Measurements from ENCODE around the gene MMP27.
A peak's percentile ranks its signal among the peaks of the same experiment; 100 is the strongest.

MMP27 gene

DNA sequence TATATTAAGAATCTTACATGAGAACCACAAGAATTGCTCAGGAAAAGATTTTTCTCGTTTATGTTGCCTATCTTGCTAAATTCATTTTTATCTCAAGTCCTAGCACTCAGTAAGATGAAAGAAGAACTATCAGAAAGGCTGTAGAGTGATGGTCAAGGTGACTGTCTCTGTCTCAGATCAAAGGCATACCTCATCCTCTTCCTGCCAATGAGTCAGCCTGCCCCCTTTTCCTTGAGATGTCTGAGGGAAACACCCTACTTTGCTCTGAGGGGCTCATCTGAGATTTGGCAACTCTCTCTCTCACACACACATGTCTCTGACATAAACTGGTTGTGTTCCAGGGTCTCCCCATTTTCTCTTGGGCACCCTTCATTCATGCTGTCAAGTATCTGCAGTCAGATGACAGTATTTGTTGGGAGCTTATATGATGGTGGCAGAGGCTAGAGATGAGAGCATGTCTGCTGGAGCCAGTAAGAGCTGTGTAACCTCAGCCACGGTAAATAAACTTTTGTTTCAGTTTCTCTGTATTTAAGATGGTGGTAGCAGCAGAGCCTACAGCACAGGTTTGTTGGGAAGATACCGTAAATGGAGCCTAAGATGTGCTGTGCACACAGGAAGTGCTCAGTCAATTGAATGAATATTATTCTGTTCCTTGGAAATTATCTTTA is 1.6 kb downstream of the MMP27 start:
- DNase-seq (ENCODE audit: low spot score): no peak

DNA sequence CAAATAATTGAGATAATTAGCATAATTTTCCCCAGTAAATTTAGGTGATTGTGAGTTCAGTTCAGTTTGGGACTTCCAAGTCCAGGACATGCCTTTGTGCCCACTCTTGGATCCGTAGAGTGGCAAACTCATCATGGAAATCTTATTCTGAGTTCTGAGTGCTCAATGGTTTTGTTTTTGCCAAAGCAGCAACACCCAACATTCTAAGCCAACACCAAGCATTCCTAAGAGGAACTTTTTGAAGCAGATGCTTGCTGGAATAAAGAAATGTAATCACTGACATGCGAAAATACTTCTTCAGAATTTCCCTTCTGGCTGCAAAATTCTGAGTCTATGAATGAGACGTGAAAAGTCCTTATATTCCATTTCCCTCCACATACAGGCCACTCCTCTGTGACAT is 10.4 kb downstream of the MMP27 start:
- no peak for DNase-seq (ENCODE audit: low spot score)

DNA sequence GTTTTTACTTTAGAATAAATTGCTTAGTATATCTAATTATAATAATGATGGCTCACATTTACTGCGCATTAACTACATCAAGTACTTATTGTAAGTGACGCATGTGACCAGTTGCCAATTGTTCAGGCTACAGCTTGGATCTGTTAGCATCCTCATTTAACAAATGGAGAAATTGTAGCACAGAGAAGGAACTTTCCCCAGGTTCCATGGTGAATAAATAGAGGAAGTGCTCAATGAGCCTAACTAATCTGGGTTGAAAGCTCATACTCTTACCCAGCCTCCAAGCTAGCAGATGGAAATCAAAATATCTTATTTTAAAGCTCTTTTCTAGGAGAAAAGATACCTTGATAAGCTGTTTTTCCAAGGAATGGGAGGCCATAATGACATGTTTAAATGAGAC is 19.8 kb downstream of the MMP27 start:
- DNase-seq (ENCODE audit: low spot score): no peak

DNA sequence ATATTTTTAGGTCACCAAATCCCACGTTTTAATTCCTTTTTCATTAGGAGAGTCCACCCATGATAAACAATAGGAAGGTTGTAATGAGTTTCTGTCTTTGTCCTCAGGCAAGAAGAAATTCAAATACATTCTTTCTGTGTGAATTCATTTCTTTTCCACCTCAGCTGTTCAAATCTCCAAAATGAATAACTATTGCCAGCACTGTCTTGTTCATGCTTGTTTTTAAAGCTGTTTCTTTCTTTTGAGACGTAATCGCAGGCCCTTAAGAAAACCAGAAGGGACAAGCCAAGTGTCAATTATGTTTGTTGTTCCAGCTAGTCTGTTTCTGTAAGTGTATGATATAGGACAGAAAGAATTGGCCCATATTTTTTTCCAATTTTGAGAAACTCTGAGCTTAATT is 20.2 kb downstream of the MMP27 start:
- no peak for DNase-seq (ENCODE audit: low spot score)

DNA sequence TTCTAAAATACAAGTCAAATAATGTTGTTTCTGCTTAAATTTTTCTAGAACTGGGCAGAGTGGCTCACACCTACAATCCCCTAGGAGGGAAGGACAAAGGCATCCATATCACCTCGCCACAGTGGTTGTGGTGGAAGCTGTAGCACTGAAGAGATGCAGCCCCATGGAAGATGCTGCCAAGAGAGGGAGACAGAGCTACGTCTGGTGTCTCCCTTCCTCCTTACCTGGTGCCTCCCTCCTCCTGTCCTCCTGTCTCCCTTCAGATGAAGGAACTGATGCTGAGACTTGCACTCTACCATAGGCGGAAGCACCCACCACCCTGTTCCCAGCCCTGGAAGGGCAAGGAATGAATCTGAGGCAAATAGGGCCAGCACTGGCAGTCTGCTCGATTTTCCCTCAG is 22.3 kb downstream of the MMP27 start:
- no peak for DNase-seq (ENCODE audit: low spot score)

DNA sequence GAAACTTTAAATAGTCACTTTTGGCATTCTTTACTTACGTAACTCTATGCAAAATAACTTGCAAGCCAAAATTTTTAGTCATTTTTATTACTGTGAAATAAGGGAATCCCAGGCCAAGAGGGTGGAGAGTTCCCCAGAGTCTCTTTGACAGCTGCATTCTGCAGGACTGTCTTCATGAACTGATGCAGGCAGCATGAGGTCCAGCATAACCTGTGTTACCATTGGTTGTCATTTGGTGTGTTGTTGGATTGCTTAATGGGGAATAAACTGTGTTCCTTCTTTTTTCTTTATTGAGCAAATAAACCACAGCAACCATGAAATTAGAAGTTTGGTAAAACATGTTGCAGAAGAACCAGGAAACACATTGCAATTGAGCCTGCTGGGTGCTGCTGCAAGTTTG is 24.6 kb downstream of the MMP27 start:
- DNase-seq (ENCODE audit: low spot score): no peak

DNA sequence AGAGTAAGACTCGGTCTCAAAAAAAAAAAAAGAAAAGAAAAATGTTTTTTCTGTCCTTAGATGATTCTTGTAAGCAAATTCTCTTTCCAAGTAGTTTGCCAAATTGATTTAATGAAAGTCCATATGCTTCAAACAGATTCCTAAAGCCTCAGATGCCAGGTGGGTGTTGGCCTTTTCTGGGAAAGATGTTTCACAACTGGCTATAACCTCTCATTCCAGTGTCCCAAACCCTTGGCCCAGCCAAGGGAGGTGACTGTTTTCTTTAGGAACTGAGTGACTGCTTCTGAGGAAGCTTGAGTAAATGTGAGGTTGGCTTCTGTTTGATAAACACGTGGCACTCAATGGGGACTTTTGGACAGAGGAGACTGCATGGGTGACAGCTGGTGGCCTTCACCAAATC is 27.5 kb downstream of the MMP27 start:
- DNase-seq (ENCODE audit: low spot score): no peak

DNA sequence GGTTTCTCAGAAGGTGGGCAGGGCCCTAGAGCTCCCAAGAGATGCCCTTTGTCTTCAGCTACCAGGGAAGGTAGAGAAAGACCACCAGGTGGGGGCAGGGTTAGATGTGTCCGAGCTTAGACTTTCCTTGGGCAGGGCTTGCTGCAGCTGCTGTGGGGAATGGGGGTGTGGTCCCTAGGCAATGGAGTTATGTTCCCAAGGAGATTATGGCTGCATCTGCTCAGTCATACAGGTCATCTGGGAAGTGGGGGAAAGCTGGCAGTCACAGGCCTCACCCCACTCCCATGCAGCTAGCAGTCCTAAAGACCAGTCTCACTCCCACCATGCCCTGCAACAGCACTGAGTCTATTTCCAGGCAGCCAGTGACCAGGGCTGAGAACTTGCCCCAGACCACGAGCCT is 29.5 kb downstream of the MMP27 start:
- no peak for DNase-seq (ENCODE audit: low spot score)

DNA sequence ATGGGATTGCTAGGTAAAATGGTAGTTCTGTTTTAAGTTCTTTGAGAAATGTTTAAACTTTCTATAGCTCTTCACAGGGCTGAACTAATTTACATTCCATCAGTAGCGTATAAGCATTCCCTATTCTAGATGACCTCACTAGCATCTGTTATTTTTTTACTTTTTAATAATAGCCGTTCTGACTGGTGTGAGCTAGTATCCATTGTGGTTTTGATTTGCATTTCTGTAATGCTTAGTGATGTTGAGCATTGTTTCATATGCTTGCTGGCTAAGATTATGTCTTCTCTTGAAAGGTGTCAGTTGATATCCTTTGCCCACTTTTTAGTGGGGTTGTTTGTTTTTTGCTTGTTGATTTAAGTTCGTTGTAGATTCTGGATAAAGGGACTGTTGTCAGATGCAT is 35.9 kb downstream of the MMP27 start:
- DNase-seq (ENCODE audit: low spot score): no peak

DNA sequence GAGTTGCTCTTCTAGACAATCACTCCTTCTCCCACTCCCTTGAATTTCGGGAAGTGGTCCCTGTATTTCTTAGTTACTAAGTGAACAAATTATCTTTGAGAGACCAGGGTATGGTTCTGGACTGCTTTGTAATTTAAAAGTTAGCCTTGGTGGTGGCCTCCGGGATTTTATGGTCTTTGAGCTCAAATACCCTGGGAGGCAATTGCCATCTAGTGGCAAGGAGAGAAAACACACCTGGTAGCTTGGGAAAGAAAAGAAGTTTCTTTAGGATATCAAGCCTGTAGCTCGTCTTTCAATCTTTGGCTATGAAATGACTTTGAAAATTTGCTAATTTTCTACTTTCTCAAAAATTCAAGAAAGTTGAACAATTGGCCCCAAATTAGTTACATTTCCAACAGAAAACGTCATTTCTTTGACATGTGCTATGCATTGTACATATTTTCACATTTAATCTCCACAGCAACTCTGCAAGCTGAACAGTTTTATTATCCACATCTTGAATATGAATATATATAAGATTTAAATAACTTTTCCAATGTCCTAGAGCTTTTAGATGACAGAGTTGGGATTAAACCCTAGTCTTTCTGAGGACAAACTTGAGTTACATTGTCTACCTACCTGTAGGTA is 39.1 kb downstream of the MMP27 start:
- DNase-seq (ENCODE audit: low spot score): peak; percentile 44

DNA sequence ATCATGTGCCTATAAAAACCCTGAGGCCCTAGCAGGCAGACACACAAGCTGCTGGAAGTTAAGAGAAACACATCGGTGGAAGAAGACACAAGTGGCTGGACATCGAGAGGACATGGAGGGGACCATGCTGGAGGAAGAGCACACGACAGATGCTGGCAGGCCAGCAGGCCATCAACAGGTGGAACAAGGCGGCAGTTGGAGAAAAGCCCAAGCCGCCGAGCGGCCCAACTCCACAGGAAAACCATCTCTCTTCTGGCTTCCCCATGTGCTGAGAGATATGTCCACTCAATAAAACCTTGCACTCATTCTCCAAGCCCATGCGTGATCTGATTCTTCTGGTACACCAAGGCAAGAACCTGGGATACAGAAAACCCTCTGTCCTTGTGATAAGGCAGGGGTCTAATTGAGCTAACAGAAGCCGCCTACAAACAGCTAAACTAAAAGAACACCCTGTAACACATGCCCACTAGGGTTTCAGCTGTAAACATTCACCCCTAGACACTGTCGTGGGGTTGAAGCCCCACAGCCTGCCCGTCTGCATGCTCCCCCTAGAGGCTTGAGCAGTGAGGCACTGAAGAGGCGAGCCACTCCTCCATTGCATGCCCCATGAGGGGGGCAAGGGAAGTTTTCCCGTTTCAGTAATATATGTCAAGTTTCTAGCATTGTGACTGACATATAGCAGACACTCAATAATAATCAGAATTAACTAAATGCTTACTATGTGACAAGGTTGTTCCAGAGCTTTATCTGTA is 41.4 kb downstream of the MMP27 start:
- no peak for DNase-seq (ENCODE audit: low spot score)

DNA sequence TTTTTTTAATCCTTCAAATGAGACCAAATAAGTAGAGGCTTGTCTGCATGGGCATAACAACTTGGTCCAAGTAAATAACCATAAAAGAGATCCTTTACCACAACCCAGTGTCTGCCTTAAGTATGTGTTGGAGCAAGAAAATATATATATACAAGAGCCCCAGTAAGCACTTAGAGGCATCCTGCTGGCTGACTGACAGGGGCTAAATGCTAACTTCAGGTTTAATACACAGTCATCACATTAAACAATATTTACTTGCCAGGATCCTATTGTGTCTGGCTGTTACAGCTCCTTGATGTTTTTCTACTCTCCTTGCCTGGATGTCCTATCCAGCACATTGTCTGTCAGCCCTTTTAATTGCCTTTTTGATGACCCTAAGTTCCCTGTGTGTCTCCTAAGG is 43.0 kb downstream of the MMP27 start:
- DNase-seq (ENCODE audit: low spot score): no peak

DNA sequence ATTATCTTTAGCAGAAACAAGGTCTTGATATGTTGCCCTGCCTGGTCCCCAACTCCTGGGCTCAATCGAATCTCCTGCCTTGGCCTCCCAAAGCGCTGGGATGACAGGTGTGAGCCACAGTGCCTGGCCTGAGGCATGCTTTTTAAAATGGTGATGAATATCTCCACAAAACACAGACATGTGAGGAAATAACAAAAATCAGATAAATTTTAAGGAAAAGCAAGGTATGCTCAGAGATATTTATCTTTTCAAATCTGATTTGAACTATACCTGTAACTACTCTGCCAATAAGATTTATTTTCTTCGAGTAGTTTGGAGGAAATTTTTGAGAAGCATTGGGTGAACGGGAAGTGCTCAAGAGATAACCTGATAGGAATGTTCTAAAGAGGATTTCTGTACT is 44.5 kb downstream of the MMP27 start:
- DNase-seq (ENCODE audit: low spot score): no peak

DNA sequence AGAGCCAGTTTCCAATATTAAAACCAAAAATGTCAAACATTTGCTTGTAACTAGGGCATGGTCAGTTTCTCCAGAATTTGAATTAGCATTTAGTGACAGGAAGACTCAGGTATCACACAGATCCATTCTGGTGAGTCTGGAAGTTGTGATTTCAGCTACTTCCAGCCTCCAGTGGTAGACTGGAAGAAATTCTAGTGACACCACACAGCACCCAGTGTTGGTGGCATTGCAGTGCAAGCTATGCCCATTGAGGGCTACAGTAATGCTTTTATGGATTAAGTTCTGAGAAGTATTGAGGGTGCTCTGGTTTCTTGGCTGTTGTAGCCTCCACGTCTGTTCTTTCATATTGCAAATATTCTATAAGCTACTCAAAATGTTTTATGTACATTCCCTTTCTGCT is 49.0 kb downstream of the MMP27 start:
- no peak for DNase-seq (ENCODE audit: low spot score)

DNA sequence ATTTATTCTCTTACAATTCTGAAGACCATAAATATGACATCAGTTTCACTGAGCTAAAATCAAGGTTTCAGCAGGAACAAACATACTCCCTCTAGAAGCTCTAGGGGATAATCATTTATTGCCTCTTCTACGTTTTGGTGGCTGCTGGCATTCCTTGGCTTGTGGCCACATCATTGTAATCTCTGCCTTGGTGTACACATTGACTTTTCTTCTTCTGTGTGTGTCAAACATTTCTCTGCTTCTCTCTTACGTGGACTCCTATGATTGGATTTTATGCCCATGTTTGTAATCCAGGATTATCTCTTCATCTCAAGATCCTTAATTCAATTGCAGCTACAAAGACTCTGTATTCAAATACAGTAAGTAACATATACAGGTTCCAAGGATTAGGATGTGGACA is 50.0 kb downstream of the MMP27 start:
- no peak for DNase-seq (ENCODE audit: low spot score)

DNA sequence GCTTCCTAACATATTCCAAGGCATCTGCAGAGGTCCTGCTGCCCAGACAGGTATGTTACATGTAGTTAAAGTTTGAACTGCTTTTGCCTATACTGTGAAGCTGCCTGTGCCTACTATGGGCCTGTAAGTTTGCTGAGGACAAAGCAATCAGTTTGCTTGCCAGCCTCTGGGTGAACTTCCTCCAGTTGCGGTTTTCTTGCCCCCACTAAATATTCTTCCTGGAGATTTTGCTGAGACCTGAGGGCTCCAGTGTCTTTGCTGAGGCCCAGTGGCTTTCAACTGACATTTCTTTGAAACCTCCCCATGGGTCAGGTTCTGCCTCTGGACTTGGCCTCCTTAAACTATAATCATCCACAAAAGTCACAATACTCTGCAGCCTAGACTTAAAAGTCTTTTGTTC is 50.8 kb downstream of the MMP27 start:
- DNase-seq (ENCODE audit: low spot score): no peak

DNA sequence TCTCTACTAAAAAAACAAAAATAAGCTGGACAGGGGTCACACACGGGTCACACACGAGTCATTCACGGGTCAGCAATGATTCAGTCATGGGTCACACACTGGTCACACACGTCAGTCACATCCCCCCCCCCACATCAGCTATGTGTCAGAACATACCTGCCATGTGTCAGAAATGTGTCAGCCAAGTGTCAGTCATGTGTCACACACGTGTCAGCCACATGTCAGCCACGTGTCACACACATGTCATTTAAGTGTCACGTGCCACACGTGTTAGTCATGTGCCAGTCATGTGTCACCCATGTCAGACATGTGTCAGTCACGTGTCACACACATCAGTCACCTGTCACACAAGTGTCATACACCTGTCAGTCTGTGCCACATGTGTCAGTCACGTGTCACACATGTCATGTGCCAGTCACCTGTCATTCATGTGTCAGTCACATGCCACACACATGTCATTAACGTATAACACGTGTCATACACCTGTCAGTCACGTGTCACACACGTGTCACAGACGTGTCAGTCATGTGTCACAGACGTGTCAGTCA is 51.8 kb downstream of the MMP27 start:
- no peak for DNase-seq (ENCODE audit: low spot score)

DNA sequence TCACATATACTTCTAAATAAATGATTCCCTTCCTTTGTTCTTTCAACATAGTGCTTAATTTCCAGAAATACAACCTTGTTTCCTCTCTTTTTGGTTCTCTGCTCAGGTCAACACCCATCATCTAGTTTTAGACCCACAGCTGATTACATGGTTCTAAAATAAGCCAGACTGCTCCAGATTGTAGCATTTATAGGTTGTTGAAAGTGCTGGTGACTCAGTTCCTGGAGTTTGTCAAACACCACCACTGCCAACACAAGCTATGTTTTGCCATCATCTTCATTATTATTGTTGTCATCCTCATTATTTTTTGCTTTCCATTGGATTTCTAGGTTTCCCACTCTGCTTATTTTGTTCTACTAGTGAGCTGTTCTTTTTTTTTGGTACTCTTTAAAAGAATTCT is 58.1 kb downstream of the MMP27 start:
- no peak for DNase-seq (ENCODE audit: low spot score)

DNA sequence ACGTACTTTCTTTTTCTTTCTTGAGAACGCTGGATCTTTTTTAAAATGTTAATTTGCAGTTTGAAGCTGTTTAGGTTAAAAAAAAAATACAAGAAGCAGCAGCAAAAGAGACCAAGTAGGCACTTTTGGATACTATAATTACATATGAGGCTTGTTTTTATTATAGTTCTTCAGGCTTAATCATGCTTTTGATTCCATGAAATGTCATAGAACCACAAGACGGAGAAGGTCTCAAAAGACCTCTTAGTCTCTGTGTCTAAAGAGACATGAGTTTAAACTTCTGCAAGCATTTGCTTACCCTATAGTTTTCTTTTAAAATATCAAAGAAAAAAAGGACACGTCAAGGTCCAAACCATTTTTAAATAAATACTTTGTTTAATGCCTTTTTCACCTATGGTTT is 61.6 kb downstream of the MMP27 start:
- DNase-seq (ENCODE audit: low spot score): no peak
